Upper lobe of right lung (tissue), 1 donor: ENCODE results near the gene CHRDL2. TPM values are rescaled to one million over a fixed set of nuclear protein-coding genes. Genes with fewer than 3 reads are reported as not detected.

ENCODE experiments used
- ATAC-seq: fragments of 200-7000 bp; cut with Tn5 transposase; one replicate; pipeline ENCODE4 v1.9.1; 2020; ENCODE audit warnings: mild to moderate bottlenecking, moderate library complexity
- DNase-seq: peaks from one replicate; pipeline ENCODE4 v3.0.0-alpha.2; 2020
- H3K27ac ChIP-seq: fragments of 200-600 bp; one replicate; pipeline ENCODE4 v1.8.0; 2022
- H3K27me3 ChIP-seq: fragments of 200-600 bp; one replicate; pipeline ENCODE4 v1.8.0; 2022; ENCODE audit warnings: mild to moderate bottlenecking
- H3K36me3 ChIP-seq: fragments of 200-600 bp; one replicate; pipeline ENCODE4 v1.8.0; 2022
- H3K4me1 ChIP-seq: fragments of 200-600 bp; one replicate; pipeline ENCODE4 v1.8.0; 2022
- H3K4me3 ChIP-seq: fragments of 200-600 bp; one replicate; pipeline ENCODE4 v1.8.0; 2022; ENCODE audit warnings: mild to moderate bottlenecking
- H3K9me3 ChIP-seq: fragments of 200-600 bp; one replicate; pipeline ENCODE4 v1.8.0; 2022
- CTCF ChIP-seq: fragments of 200-600 bp; IDR thresholded peaks from one replicate; pipeline ENCODE4 v1.8.0; 2022; ENCODE audit warnings: antibody characterized with exemption
- intact Hi-C: fragments of 100-400 bp; cut with DNase I; formaldehyde crosslinking; loops from one replicate; pipeline ENCODE4 v1.11.0; 2022
- total RNA-seq: library from RNA; stranded (reverse); fragmentation: NEBNext Ultra II Directional; extraction: Animal tissue kit (Norgen Biotek cat#: 25700); gene quantifications from one replicate; pipeline ENCODE4 v1.2.1, GENCODE V29; 2021
- donor health status: DM: no; HTN: yes; CAD: no; lungs with severe emphysema.

Gene CHRDL2
- total RNA-seq, 1 donor from 2014 or later, result 1.6 TPM

DNA sequence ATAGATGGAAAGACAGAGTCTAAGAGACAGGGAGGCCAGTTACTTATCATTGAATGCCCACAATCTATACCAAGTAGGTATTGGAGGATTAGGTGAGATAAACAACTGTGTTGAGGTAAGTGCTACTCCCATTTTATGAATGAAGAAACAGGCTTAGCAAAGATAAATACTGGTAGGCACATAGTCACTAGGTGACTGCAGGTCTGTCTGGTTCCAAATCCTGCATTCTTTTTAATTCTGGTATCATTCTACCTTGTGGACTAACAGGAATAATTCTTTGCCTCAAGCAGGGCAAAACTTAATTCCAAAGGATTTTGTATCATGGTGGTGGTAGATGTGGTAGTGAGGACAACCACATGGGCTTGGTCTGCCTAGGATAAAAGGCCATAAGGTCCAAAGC, 45.8 kb upstream of the CHRDL2 start:
- no peak for TF ChIP-seq CTCF
- intact Hi-C loops, result no loop called here
- Histone ChIP-seq H3K27me3 (no peaks in the 10 kb centered on the region), H3K9me3 (no peaks in the 10 kb centered on the region), H3K36me3 (no peaks in the 10 kb centered on the region), H3K4me3 (no peak overlapping the region), H3K27ac (no peak overlapping the region), H3K4me1 (peaks cover 11% of the 10 kb centered on the region)
- DNase-seq, result no peak
- ATAC-seq, result no peak

- no peak overlapping the region for H3K27ac ChIP-seq
- peaks cover 11% of the 10 kb centered on the region for H3K4me1 ChIP-seq
- intact Hi-C loops, result no loop called here
- DNase-seq (no peak), ATAC-seq (peak; percentile 56)
- no peak for TF ChIP-seq CTCF
- no peak overlapping the region for H3K4me3 ChIP-seq
- H3K36me3 ChIP-seq, result no peaks in the 10 kb centered on the region
- no peaks in the 10 kb centered on the region for H3K9me3 ChIP-seq
- H3K27me3 ChIP-seq, result no peaks in the 10 kb centered on the region
Observed at GRCh38 chr11:74776546-74776945, 45.3 kb upstream of the CHRDL2 start.

DNA sequence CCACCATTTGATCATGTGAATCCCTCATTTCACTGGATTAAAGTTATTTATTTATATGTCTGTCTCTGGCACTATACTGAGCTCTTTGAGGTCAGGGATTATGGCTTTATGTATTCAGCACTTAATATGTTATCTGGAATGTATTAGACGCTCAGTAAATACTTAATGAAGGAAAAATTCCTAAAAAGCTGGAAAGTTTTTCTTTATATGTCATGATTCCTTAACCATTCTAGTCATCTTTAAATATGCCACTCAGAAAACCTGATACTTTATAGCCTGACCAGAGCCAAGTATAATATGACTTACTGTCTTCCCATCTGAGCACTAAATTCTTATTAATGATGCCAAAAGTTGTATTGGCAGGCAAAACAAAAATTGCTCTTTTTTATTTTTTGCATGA, 44.5 kb upstream of the CHRDL2 start:
- ATAC-seq (no peak), DNase-seq (no peak)
- intact Hi-C loops, result no loop called here
- Histone ChIP-seq H3K36me3 (no peaks in the 10 kb centered on the region), H3K27ac (no peak overlapping the region), H3K9me3 (no peaks in the 10 kb centered on the region), H3K4me1 (peaks cover 11% of the 10 kb centered on the region), H3K4me3 (no peak overlapping the region), H3K27me3 (no peaks in the 10 kb centered on the region)
- no peak for TF ChIP-seq CTCF

DNA sequence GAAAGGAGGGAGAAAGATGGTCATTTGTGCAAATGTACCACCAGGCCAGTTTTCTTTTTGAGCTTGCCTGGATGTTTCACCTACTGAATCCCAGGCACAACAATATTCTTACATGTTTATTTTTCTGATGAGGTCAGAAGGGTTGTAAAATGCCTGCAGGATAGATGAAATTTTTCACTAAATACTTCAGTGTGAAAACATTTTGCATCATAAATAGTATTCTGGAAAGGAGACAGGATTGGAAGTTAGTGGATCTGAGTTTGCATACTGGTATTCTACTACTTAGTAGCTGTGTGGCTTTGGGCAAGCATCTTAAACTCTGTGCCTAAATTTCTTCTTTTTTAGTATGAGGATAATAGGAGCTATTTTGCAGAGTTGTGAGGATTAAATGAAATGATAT, 42.2 kb upstream of the CHRDL2 start:
- Histone ChIP-seq H3K4me1 (peaks cover 4% of the 10 kb centered on the region), H3K27me3 (no peaks in the 10 kb centered on the region), H3K36me3 (no peaks in the 10 kb centered on the region), H3K4me3 (no peak overlapping the region), H3K9me3 (no peaks in the 10 kb centered on the region), H3K27ac (no peak overlapping the region)
- TF ChIP-seq CTCF, result no peak
- DNase-seq, result no peak
- intact Hi-C loops, result no loop called here
- ATAC-seq, result no peak

DNA sequence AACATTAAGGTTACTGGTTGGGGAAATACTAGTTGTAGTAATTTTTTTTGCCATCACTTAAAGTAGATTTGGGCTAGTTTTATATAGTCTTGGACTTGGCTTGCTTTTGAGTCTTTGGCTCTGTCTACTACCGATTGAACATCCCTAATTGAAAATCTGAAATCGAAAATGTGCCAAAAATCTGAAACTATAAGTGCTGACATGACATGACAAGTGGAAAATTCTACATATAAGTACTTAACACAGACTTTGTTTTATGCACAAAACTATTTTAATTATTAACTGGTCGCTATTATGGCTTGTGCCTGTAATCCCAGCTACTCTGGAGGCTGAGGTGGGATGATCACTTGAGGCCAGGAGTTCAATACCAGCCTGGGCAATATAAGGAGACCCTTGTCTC, 39.9 kb upstream of the CHRDL2 start:
- Histone ChIP-seq H3K27me3 (no peaks in the 10 kb centered on the region), H3K4me3 (no peak overlapping the region), H3K9me3 (no peaks in the 10 kb centered on the region), H3K27ac (no peak overlapping the region), H3K36me3 (no peaks in the 10 kb centered on the region), H3K4me1 (peaks cover 4% of the 10 kb centered on the region)
- no peak for DNase-seq
- intact Hi-C loops, result no loop called here
- no peak for TF ChIP-seq CTCF
- no peak for ATAC-seq

DNA sequence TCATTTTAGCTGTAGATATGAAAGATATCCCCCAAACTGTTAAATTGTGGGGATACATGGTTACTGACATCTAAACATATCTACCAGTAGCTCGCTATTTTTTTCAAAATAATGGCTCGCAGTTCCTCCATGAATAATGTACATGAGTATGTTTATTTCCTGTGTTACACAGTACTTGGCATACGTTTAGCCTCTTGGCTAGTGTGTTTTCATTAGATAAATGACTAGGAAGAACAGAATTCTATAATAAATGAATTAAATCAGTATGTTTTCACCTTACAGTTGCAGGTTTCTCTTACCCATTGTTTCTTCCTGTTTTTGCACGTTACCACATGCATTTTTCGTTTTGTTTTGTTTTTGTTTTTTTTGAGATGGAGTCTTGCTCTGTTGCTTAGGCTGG, 39.2 kb upstream of the CHRDL2 start:
- H3K36me3 ChIP-seq, result no peaks in the 10 kb centered on the region
- H3K4me3 ChIP-seq, result no peak overlapping the region
- no peaks in the 10 kb centered on the region for H3K9me3 ChIP-seq
- intact Hi-C loops, result no loop called here
- no peak overlapping the region for H3K27ac ChIP-seq
- H3K27me3 ChIP-seq, result no peaks in the 10 kb centered on the region
- peaks cover 4% of the 10 kb centered on the region for H3K4me1 ChIP-seq
- ATAC-seq (no peak), DNase-seq (no peak)
- TF ChIP-seq CTCF, result no peak
